Measurements from ENCODE around the gene SDCCAG8.

Gene SDCCAG8

DNA sequence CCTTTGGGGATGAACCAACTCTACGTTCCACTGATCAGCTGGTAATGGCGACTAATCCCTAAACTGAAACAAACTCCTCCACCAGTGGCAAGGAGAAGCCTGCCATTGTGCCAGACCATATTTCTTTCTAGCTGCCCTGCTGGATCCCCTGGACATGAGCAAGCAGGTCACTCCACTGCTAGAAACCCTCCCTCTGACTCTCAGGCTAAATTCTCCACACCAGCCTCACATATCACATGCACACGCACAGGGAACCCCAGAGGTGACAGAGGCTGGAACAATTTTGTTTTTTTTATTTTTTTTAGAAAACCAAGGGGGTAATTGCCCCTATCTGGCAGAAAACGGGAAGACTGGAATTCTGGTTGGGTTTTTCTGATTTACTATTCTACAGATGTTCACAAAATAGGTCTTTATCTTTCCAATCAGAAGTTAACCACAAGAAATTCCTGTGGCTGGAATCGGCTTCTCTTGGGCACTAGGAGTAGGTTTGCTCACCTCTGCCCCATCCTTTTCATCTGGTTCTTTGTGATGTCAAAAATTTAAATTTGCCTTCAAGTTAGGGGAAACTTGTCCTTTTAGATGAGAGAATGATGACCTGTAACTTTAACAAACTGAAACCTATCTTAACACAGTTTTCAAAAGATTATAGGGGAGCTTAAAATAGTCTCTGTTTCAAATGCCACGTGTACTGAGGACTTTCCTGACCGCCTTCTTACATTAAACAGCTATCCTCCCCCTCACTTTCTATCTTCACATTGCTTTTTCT is 258.1 kb downstream of the SDCCAG8 start:
- DNase-seq, result no peak

DNA sequence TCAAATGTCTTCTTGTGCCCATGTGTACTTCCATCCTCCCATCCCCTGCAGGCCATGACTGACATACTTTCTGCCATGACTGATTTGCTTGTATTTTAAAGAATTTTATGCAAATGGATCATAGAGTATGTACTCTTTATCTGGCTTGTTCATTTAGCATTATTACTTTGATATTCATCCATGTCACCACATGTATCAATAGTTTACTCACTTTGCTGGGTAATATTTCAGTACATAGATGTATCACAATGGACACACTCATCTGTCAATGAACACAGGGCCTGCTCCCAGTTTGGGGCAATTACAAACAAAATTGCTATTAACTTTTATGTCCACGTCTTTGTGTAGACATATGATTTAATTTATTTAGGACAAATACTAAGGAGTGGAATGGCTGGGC is 259.1 kb downstream of the SDCCAG8 start:
- no peak for DNase-seq

DNA sequence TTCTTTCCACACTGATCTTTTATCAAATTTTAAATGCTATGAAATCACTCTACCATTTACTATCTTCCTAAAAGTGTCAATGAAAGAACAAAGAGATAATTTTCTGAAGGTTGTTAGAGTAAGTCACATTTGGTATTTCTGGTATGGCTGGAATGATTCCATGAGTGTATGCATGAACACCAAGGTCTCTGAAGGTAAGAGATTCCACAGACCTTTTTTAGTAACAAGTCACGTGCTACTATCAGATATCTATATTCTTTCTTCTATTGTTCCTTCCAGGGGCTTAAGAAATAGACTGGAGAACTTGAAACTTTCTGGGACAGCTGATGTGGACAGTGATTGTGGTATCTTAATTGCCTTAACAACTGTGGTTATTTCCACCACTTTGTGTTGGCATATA is 265.0 kb downstream of the SDCCAG8 start:
- DNase-seq, result no peak

DNA sequence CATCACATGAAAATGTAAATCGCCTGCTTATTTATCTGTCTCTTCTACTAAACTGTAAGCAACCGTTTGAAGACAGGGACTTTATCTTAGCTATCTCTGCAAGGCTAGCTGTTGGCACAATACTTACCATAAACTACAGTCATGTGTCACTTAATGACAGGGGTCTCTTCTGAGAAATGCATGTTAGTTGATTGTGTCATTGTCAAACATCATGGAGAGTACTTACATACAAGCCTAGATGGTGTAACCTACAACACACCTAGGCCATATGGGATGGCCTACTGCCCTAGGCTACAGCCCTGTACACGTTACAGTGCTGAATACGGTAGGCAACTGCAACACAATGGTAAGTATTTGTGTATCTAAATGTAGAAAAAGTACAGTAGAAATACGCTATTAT is 267.9 kb downstream of the SDCCAG8 start:
- DNase-seq, result no peak

DNA sequence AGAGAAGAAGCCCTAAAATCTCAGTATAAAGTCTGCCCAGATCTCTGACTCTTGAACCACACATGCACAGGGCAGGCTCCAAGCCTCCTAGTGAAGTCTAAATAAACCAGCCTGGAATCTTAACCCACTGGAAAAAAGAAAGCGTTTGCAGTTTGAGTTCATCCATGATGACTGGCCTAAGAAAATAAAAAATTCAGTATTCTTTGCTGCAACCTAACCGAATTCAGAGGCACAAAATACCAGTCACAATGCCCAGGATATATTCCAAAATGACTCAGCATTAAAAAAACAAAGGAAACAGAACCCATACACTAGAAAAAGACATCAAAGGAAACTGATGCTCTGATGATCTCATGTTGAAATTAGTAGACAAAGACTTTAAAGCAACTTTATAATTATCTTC is 269.2 kb downstream of the SDCCAG8 start:
- DNase-seq, result no peak

DNA sequence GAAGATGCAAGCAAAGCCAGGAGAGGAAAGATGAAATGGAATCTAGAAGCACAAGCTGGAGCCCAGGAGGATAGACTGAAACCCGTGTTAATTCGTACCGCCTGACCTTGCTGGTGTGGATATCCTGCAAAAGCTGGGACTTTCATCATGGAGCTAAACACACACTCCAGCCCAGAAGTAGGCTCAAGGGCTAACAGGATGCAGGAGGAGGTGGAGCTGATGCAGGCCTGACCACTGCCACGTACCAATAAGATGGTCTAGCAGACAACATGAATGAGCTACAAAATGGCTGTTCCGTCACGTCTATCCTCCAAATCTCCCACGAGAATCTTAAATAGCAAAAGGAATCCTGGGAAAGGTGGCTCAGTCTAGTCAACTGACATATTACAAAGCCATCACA is 270.3 kb downstream of the SDCCAG8 start:
- DNase-seq, result no peak

DNA sequence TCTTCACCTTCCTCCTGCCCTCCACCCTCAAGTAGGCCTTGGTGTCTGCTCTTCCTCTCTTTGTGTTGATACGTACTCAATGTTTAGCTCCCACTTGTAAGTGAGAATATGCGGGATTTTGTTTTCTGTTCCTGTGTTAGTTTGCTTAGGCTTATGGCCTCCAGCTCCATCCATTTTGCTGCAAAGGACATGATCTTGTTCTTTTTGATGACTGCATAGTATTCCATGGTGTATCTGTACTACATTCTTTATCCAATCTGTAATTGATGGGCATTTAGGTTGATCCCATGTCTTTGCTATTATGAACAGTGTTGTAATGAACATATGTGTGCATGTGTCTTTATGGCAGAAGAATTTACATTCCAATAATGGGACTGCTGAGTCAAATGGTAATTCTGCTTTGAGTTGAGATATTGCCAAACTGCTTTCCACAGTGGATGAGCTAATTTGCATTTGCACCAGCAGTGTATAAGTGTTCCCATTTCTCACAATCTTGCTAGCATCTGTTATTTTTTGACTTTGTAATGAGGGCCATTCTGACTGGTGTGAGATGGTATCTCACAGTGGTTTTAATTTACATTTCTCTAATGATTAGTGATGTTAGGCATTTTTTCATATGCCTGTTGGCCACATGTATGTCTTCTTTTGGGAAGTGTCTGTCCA is 272.7 kb downstream of the SDCCAG8 start:
- no peak for DNase-seq

DNA sequence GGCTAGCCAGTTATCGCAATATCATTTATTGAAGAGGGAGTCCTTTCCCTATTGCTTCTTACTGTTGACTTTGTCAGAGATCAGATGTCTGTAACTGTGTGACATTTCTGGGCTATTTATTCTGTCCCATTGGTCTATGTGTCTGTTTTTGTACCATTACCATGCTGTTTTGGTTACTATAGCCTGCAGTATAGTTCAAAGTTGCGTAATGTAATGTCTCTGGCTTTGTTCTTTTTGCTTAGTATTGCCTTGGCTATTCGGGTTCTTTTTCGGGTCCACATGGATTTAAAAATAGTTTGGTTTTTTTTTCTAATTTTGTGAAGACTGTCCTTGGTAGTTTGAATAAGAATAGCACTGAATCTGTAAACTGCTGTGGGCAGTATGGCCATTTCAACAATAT is 273.7 kb downstream of the SDCCAG8 start:
- DNase-seq, result no peak

DNA sequence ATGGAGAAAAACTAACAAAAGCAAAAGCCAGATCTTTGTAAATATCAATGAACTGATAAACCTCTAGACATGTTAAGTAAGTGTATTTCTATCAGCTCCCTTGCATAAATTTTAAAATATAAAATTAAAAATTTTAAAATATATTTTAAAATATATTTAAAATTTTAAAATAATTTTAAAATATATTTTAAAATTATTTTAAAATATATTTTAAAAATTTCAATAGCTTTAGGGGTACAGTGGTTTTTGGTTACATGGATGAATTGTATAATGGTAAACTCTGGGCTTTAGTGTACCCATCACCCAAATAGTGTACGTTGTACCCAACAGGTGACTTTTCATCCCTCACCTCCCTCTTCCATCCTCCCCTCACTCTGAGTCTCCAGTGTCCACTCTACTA is 279.2 kb downstream of the SDCCAG8 start:
- no peak for DNase-seq

DNA sequence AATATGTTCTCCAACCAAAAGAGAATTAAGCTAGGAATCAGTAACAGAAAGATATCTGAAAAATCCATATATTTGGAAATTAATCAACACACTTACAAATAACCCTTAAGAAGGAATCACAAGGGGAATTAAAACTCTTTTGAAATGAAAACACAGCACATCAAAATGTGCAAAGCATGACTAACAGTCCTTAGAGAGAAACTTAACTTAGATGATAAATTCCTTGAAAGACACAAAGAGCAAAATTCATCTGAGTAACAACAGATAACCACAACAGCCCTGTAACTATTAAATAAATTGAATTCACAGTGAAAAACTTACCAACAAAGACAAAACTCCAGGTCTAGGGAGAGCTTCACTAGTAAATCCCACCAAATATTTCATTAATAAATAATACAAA is 283.8 kb downstream of the SDCCAG8 start:
- no peak for DNase-seq

DNA sequence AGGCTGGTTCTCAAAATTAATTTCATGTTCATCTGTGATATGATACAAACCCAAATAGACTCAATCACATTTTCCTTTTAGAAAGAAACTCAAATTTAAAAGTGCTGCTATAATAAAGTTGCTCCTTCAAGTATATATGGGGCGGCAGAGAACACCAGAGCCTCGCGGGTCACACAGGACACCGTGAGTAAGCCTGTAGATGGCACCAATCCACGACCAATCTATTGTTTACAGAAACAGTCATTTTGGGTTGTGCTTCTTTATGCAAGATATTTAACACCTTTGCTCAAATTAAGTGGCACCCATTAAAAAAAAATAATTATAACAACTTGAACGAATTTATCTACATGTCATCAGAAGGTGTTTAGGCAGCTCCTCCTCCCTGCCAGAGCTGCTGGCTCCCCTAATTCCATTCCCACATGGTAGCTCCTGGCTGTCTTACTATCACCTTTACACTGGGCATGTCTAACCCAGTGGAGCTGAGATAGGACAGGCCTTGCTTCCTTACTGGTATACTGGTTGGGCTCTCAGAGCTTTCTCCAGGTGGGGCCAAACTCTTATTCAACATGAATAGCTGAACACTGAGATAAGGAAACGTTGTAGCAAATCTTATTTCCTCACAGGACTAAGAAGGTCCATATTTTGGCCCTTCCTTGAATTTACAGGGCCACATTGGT is 287.0 kb downstream of the SDCCAG8 start:
- DNase-seq, result no peak

DNA sequence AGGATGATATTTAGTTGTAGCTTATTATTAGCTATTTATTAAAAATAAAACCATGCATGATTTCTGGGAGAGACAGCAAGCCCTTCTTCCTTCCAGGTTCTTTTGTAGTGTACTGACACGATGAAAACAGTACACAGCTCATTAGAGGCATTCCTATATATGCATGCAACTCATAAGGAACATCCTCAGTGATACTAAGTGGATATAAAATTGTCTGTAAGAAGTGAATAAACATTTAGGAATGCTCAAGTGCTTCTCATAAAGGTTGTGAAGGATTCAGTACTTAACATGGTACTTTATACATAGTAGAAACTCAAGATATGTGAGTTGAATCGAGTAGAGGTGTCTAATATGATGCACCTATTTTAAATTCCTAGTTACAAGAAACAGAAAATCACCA is 287.7 kb downstream of the SDCCAG8 start:
- no peak for DNase-seq

DNA sequence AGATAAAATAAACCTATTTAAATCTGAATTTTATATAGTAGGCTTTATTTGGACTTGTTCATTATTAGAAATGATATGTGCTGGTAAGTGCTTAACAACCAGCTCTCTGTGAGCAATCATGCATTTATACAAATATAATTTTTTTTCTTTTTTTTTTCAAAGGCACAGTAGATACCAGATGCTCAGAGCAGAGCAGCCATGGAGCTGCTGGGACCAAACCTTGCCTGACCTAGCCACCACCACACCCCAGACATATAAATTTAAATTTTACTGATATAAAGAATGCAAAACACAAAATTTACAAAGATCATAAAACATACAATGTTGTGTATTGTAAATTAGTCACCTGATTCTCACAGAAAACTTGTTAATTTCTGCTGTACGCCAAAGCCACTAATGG is 290.6 kb downstream of the SDCCAG8 start:
- no peak for DNase-seq

DNA sequence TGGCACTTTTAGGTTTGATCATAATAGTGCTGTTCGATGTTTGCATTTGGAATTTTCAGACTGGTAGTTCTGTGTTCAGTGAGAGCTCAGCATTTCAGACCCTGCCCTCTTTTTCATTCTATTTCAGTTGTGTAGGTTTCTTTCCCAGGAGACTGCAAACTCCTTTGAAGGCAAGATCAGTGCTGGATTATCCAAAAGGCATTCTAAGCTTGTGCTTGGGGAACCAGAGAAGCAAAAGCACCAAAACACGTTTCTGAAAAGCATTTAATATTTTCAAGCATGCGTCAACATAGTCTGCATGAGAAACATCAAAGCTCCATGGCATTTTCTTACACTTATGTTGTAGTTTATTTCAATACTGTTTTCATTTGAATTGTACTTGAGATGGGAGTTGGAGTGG is 292.1 kb downstream of the SDCCAG8 start:
- no peak for DNase-seq

DNA sequence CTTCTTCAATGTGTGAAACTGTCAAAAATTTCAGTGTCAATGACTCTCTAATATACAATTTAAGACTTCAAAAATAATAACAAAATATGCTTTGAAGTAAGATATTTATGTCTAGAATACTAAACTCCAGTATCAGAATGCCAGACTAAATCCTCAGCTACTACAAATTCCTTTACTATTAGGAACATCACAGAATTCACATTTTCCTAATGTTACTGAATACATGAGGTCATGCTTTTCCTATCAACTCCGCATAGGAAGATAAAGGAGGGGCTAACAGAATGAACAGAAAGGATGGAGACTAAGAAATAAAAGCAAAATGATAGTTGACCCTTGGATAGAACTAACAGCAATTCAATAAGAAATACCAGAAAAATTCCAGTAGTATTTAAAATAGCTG is 292.7 kb downstream of the SDCCAG8 start:
- no peak for DNase-seq

DNA sequence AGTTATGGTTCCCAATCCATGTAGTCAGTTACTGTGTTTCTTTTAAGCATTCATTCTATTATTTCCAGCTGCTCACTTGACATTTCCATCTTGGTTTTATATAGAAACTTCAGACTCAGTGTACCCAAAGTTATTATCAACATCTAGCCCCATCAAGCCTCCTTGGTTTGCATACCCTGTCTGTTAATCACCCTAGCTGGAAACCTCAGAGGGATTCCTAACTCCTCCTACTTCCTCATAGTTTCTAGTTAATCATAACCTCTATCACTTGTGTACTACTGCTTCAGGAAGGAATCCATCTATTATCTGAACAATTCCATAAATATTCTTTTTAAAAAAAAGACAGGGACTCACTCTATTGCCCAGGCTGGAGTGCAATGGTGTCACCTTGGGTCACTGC is 293.3 kb downstream of the SDCCAG8 start:
- no peak for DNase-seq
